Thyroid gland (tissue), 4 donors: ENCODE measurements around the gene GALNS. TPM values are rescaled to one million over a fixed set of nuclear protein-coding genes. Genes with fewer than 3 reads are reported as not detected.

Experiments used
- DNase-seq, 2 donors: peaks; one replicate each; pipeline ENCODE4 v3.0.0-alpha.2; 2019
- H3K27ac ChIP-seq, 3 donors: fragments of 200-600 bp; sonication (generic); 1 replicate in 2 of 3; 2 replicates in 1 of 3; pipeline ENCODE4 v1.5.1; 2016 to 2019; ENCODE audit warnings: mild to moderate bottlenecking in 1 of 3, moderate library complexity in 1 of 3
- H3K27me3 ChIP-seq: fragments of 200-600 bp; sonication (generic); one replicate; pipeline ENCODE4 v1.5.1; 2019
- H3K36me3 ChIP-seq, 2 donors: fragments of 200-600 bp; sonication (generic); one replicate each; pipeline ENCODE4 v1.5.1; 2016 to 2019
- H3K4me1 ChIP-seq, 2 donors: fragments of 200-600 bp; sonication (generic); one replicate each; pipeline ENCODE4 v1.5.1; 2017 to 2019
- H3K4me3 ChIP-seq, 3 donors: fragments of 200-600 bp; sonication (generic); replicated peaks in 1 of 3; 1 replicate in 2 of 3; 2 replicates in 1 of 3; pipeline ENCODE4 v1.5.1; 2016; ENCODE audit warnings: mild to moderate bottlenecking in 1 of 3
- H3K9me3 ChIP-seq: fragments of 200-600 bp; sonication (generic); one replicate; pipeline ENCODE4 v1.5.1; 2017
- POLR2A ChIP-seq, 2 donors: fragments of 450-650 bp; IDR thresholded peaks; one replicate each; pipeline ENCODE4 v1.6.1; 2017; ENCODE audit warnings: antibody characterized with exemption in 2 of 2, mild to moderate bottlenecking in 2 of 2, moderate library complexity in 1 of 2
- WGBS, 2 donors: methylation state at CpG; one replicate each; pipeline ENCODE4 v1.1.5; 2017; 5-methylcytosine and 5-hydroxymethylcytosine counted together
- intact Hi-C: fragments of 100-400 bp; cut with DNase I; formaldehyde crosslinking; loops from one replicate; pipeline ENCODE4 v1.15.1; 2023
- total RNA-seq, 4 donors: library from RNA; depleted of rRNA; stranded (reverse); fragments of >200 nt; gene quantifications; one replicate each; pipeline ENCODE4 v1.2.3, GENCODE V29; 2016
- TF ChIP-seq, protein P1 (sequence below), 6 experiments: fragments of 200-600 bp in 3 of 6; fragments of 450-650 bp in 3 of 6; sonication (generic) in 3 of 6; IDR thresholded peaks; one replicate each; pipeline ENCODE4 v1.5.1; 2016 to 2019; ENCODE audit warnings: antibody characterized with exemption in 6 of 6, mild to moderate bottlenecking in 2 of 6, inconsistent platforms in 1 of 6, moderate library complexity in 1 of 6

Gene GALNS
- total RNA-seq, 4 donors from 2014 or later, result 14.4 to 41.9 (median 33.0) TPM

DNA sequence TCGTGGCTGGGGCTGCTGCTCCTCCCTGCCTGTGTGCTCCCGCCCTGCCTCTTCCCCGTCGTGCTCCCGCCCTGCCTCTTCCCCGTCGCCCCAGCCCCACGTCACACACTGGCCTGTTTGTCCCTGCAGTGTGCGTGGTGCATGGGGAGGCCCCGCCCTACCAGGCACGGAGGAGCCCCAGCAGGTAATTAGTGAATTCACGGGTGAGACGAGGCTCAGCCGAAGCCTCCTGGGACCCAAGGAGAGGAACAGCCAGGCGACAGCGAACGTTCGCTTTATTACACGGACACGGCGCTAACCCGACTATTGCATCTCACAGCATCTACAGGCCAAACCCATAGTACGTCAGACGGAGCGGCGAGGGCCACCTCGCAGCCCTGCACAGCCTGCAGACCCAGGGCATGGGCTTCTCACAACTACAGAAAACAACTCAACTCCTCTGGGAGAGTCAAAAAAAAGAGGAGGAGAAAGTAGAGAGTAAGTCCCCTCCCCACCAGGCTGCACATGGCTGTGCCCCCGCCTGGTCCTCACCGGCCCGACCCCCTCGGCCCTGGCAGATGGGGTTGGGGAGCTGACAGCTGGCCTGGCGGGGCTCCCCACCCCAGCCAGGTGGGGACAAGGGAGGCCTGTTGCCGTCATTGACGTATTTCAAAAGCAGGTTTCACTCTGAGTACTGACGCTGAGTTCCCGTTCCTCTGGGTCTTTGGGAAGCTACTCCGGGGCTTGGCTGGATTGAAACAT lies 14.0 kb upstream of the GALNS start:
- H3K27ac ChIP-seq, result no peak overlapping the region
- intact Hi-C loops, result no loop called here
- H3K36me3 ChIP-seq, result no peaks in the 10 kb centered on the region
- H3K27me3 ChIP-seq, result no peaks in the 10 kb centered on the region
- no peak for DNase-seq
- no peak for TF ChIP-seq POLR2A (IDR thresholded peaks at IDR 0.05)
- TF ChIP-seq, protein P1, sequence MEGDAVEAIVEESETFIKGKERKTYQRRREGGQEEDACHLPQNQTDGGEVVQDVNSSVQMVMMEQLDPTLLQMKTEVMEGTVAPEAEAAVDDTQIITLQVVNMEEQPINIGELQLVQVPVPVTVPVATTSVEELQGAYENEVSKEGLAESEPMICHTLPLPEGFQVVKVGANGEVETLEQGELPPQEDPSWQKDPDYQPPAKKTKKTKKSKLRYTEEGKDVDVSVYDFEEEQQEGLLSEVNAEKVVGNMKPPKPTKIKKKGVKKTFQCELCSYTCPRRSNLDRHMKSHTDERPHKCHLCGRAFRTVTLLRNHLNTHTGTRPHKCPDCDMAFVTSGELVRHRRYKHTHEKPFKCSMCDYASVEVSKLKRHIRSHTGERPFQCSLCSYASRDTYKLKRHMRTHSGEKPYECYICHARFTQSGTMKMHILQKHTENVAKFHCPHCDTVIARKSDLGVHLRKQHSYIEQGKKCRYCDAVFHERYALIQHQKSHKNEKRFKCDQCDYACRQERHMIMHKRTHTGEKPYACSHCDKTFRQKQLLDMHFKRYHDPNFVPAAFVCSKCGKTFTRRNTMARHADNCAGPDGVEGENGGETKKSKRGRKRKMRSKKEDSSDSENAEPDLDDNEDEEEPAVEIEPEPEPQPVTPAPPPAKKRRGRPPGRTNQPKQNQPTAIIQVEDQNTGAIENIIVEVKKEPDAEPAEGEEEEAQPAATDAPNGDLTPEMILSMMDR (IDR thresholded peaks at IDR 0.05), result no peak
- no peaks in the 10 kb centered on the region for H3K9me3 ChIP-seq
- WGBS, 2 donors, result 49 to 54% methylated on average over 21 to 37 of the region's 37 CpGs
- H3K4me3 ChIP-seq, result no peak overlapping the region
- no peaks in the 10 kb centered on the region for H3K4me1 ChIP-seq

DNA sequence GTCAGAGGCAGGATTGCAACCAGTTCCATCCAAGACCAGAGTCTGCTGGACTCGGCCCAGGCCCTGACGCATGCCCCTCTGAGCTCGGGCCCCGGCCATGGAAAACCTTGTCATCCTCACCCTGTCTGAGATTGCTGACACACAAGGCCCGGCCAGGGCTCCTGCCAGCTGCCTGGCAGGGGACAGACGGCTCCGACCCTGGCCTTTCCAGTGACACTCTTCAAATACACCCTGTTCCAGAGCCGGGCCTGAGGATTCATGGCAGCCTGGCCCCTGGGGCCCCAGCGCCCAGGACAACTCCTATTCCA lies 12.9 kb upstream of the GALNS start:
- TF ChIP-seq, protein P1 (IDR thresholded peaks at IDR 0.05), result no peak
- TF ChIP-seq POLR2A (IDR thresholded peaks at IDR 0.05), result no peak
- Histone ChIP-seq H3K36me3 (no peaks in the 10 kb centered on the region), H3K27me3 (no peaks in the 10 kb centered on the region), H3K4me3 (no peak overlapping the region), H3K27ac (no peak overlapping the region), H3K9me3 (no peaks in the 10 kb centered on the region), H3K4me1 (no peaks in the 10 kb centered on the region)
- no peak for DNase-seq
- intact Hi-C loops, result no loop called here
- 81 to 84% methylated on average over 6 to 9 of the region's 9 CpGs for WGBS, 2 donors

DNA sequence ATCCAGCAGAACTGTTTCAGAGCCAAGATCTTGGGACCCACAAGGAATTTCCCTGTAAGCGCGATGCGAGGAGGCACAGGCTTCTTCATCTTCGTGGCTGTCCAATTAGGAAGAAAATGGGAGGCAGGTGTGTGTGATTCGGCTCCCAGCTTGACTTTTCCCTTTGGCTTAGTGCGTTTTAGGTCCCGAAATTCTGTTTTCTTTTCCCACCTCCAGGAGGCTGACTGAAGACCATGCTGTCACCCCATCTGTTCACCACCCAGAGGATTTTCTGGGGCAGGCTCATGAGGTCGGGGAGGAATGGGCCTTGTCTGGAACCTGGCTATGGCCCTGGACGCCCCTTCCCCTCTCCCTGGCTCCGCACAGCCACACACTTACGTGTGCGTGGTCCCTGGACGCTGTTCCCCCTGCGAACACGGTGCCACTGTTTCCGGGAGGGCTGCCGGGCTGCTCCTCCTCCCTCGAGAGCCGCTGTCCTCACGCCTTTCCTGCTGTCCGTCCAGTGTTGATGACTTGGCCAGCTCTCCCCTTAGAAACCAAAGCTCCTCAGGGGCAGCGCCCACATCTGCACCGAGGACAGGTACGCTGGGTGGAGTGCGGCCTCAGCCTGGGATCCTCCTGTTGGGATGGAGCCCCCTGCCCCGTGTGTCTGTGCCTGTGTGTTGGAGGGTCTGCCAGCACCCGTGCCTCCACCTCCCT lies 12.4 kb upstream of the GALNS start:
- Histone ChIP-seq H3K4me3 (no peak overlapping the region), H3K27ac (no peak overlapping the region), H3K27me3 (no peaks in the 10 kb centered on the region), H3K9me3 (no peaks in the 10 kb centered on the region), H3K4me1 (no peaks in the 10 kb centered on the region), H3K36me3 (no peaks in the 10 kb centered on the region)
- intact Hi-C loops, result no loop called here
- 84 to 86% methylated on average over 21 to 26 of the region's 27 CpGs for WGBS, 2 donors
- no peak for TF ChIP-seq POLR2A (IDR thresholded peaks at IDR 0.05)
- TF ChIP-seq, protein P1 (IDR thresholded peaks at IDR 0.05), result no peak
- no peak for DNase-seq

DNA sequence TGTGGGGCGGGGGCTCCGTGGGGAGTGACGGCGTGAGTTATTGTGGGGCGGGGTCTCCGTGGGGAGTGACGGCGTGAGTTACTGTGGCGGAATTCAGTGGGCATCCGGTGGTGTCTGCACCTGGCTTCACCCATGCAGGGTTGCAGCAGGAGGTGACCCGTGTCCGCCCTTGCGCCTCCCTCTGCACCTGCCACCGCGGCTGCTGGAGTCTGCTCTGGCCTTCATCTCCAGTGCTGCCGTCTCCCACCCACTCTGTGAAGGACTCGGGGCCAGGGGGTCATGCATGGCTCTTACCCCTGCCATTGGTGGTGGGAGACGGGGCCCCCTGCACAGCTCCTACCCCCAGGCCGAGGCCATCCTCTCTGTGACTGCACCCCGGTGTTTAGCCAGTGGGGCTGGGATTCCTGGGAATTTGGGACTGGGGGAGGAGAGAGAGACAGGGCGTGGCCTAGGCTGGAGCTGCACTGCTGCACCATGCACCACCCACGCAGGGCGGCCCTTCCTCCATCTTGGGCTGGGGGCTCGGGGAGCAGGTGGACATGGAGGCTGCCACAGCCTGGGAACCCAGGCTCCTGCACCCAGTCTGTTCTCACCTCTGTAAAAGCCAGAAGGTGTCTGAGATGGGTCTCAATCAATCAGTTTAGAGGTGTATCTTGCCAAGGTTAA lies 11.0 kb upstream of the GALNS start:
- H3K9me3 ChIP-seq, result no peaks in the 10 kb centered on the region
- intact Hi-C loops, result no loop called here
- H3K36me3 ChIP-seq, result no peaks in the 10 kb centered on the region
- no peak for DNase-seq
- no peaks in the 10 kb centered on the region for H3K4me1 ChIP-seq
- H3K27ac ChIP-seq, result no peak overlapping the region
- no peaks in the 10 kb centered on the region for H3K27me3 ChIP-seq
- WGBS, 2 donors, result 89 to 94% methylated on average over 13 of the region's 24 CpGs
- TF ChIP-seq, protein P1 (IDR thresholded peaks at IDR 0.05), result no peak
- TF ChIP-seq POLR2A (IDR thresholded peaks at IDR 0.05), result no peak
- no peak overlapping the region for H3K4me3 ChIP-seq
